IMR-90 (cell line): Measurements from ENCODE around the gene CUBN. TPM values are rescaled to one million over a fixed set of nuclear protein-coding genes. Genes with fewer than 3 reads are reported as not detected.
A peak's percentile ranks its signal among the peaks of the same experiment; 100 is the strongest.

ENCODE experiments used
- ATAC-seq: fragments of 200-7000 bp; cut with Tn5 transposase; 2 replicates; pipeline ENCODE4 v1.9.1; 2020; ENCODE audit warnings: low read depth, mild to moderate bottlenecking, moderate library complexity
- BruUV-seq: library from RNA; stranded (reverse); fragments of 400-500 nt; replicated peaks from 2 replicates; lab custom pipeline; 2021; lab: Mats Ljungman, UMichigan
- CTCF ChIA-PET: fragments of 300-600 bp; formaldehyde crosslinking; extraction: SDS; loops from one replicate; lab custom pipeline; 2021; ENCODE audit warnings: antibody characterized with exemption; lab: Yijun Ruan, JAX
- POLR2A ChIA-PET: fragments of 300-600 bp; sonication (Branson Sonifier 250); formaldehyde crosslinking; loops from one replicate; lab custom pipeline; 2022; ENCODE audit warnings: antibody characterized with exemption; ENCODE audit not compliant: unreplicated experiment; lab: Charles Lee
- DNase-seq: peaks from one replicate; pipeline ENCODE4 v3.0.0; 2013
- H2AFZ ChIP-seq: replicated peaks from 2 replicates; pipeline ENCODE3; 2013; ENCODE audit warnings: low read length, mild to moderate bottlenecking; ENCODE audit not compliant: poor library complexity
- H2AK5ac ChIP-seq: 2 replicates; pipeline ENCODE4 v1.6.1; 2013; ENCODE audit warnings: low read depth, low read length, inconsistent platforms
- H2AK9ac ChIP-seq: replicated peaks from 2 replicates; pipeline ENCODE3; 2013; ENCODE audit warnings: mild to moderate bottlenecking, low read depth, low read length, moderate library complexity; ENCODE audit not compliant: poor library complexity
- H2BK120ac ChIP-seq: 2 replicates; pipeline ENCODE4 v1.6.1; 2013; ENCODE audit warnings: low read depth, low read length, inconsistent platforms
- H2BK15ac ChIP-seq: 3 replicates; pipeline ENCODE4 v1.6.1; 2013; ENCODE audit warnings: low read depth, low read length, inconsistent platforms
- H2BK20ac ChIP-seq: 2 replicates; pipeline ENCODE4 v1.6.1; 2013; ENCODE audit warnings: low read depth, mild to moderate bottlenecking, inconsistent platforms, low read length, moderate library complexity
- H2BK5ac ChIP-seq: 2 replicates; pipeline ENCODE4 v1.6.1; 2013; ENCODE audit warnings: mild to moderate bottlenecking, low read depth, low read length, inconsistent platforms; ENCODE audit not compliant: poor library complexity, severe bottlenecking
- H3K14ac ChIP-seq: replicated peaks from 2 replicates; pipeline ENCODE4 v1.6.1; 2013; ENCODE audit warnings: low read depth, low read length, inconsistent platforms
- H3K18ac ChIP-seq: 2 replicates; pipeline ENCODE4 v1.6.1; 2013; ENCODE audit warnings: low read depth, low read length, control low read depth
- H3K23ac ChIP-seq: 2 replicates; pipeline ENCODE4 v1.6.1; 2013; ENCODE audit warnings: low read depth, low read length, inconsistent platforms
- H3K27ac ChIP-seq: 2 replicates; pipeline ENCODE4 v1.5.1; 2013; ENCODE audit warnings: mild to moderate bottlenecking, control low read depth, low read length; ENCODE audit not compliant: insufficient read depth
- H3K27me3 ChIP-seq: 2 replicates; pipeline ENCODE4 v1.6.1; 2013; ENCODE audit warnings: low read length; ENCODE audit not compliant: control insufficient read depth, insufficient read depth
- H3K36me3 ChIP-seq: 2 replicates; pipeline ENCODE4 v1.6.1; 2013; ENCODE audit warnings: low read length, mixed read lengths; ENCODE audit not compliant: control insufficient read depth, insufficient read depth
- H3K4ac ChIP-seq: 2 replicates; pipeline ENCODE4 v1.6.1; 2013; ENCODE audit warnings: low read depth, low read length, inconsistent platforms
- H3K4me1 ChIP-seq: 2 replicates; pipeline ENCODE4 v1.6.1; 2013; ENCODE audit warnings: low read length, mixed read lengths; ENCODE audit not compliant: control insufficient read depth, insufficient read depth
- H3K4me2 ChIP-seq: 2 replicates; pipeline ENCODE4 v1.6.1; 2013; ENCODE audit warnings: low read depth, mild to moderate bottlenecking, control low read depth, low read length, moderate library complexity
- H3K4me3 ChIP-seq: 2 replicates; pipeline ENCODE4 v1.5.1; 2013; ENCODE audit warnings: low read depth, mild to moderate bottlenecking, control low read depth, low read length, moderate library complexity; ENCODE audit not compliant: insufficient read depth
- H3K56ac ChIP-seq: 2 replicates; pipeline ENCODE4 v1.6.1; 2013; ENCODE audit warnings: low read length, inconsistent platforms; ENCODE audit not compliant: insufficient read depth; ENCODE audit errors: extremely low read depth
- H3K79me1 ChIP-seq, 2 experiments: 2 replicates each; pipeline ENCODE4 v1.6.1; 2013; ENCODE audit warnings: low read length in 2 of 2, inconsistent platforms in 1 of 2, low read depth in 1 of 2
- H3K9ac ChIP-seq: 2 replicates; pipeline ENCODE4 v1.6.1; 2013; ENCODE audit warnings: low read depth, low read length, control low read depth
- H3K9me1 ChIP-seq: 2 replicates; pipeline ENCODE4 v1.6.1; 2013; ENCODE audit warnings: low read length, inconsistent platforms; ENCODE audit not compliant: insufficient read depth
- H3K9me3 ChIP-seq: 2 replicates; pipeline ENCODE4 v1.6.1; 2013; ENCODE audit warnings: low read length; ENCODE audit not compliant: control insufficient read depth, insufficient read depth
- H4K20me1 ChIP-seq: 2 replicates; pipeline ENCODE4 v1.6.1; 2013; ENCODE audit warnings: low read length, inconsistent platforms; ENCODE audit not compliant: insufficient read depth
- H4K5ac ChIP-seq: 2 replicates; pipeline ENCODE4 v1.6.1; 2013; ENCODE audit warnings: mild to moderate bottlenecking, low read depth, low read length, control low read depth
- H4K8ac ChIP-seq, 2 experiments: 2 replicates each; pipeline ENCODE4 v1.6.1; 2013; ENCODE audit warnings: low read depth in 2 of 2, low read length in 2 of 2, control low read depth in 1 of 2, inconsistent platforms in 1 of 2
- H4K91ac ChIP-seq: 2 replicates; pipeline ENCODE4 v1.6.1; 2013; ENCODE audit warnings: low read depth, low read length, inconsistent platforms; ENCODE audit not compliant: insufficient read depth
- CHD1 ChIP-seq: IDR thresholded peaks from 2 replicates; pipeline ENCODE4 v1.6.1; 2012; ENCODE audit warnings: low read depth, low read length, improper control_type of control experiment
- MAFK ChIP-seq: IDR thresholded peaks from 2 replicates; pipeline ENCODE4 v1.6.1; 2012; ENCODE audit warnings: low read depth, low read length, improper control_type of control experiment
- POLR2A ChIP-seq: IDR thresholded peaks from 2 replicates; pipeline ENCODE4 v1.6.1; 2012; ENCODE audit warnings: mild to moderate bottlenecking, low read depth, low read length
- RFX5 ChIP-seq: IDR thresholded peaks from 2 replicates; pipeline ENCODE4 v1.8.0; 2012; ENCODE audit warnings: low read depth, mild to moderate bottlenecking, low read length, moderate library complexity
- WGBS, 2 experiments: methylation state at CpG; one replicate each; pipeline versions ENCODE4 v1.1.5 to v1.1.7; 2013; ENCODE audit warnings: missing lambda C conversion rate in 2 of 2; ENCODE audit not compliant: insufficient read length in 1 of 2; ENCODE audit errors: extremely low coverage in 2 of 2; 5-methylcytosine and 5-hydroxymethylcytosine counted together
- dilution Hi-C: fragments of 300-500 bp; cut with HindIII; formaldehyde crosslinking; loops from one replicate; pipeline ENCODE4 v1.14.3; 2018; ENCODE audit warnings: low sequenced_read_pairs; ENCODE audit not compliant: unreplicated experiment
- in situ Hi-C: fragments of 300-500 bp; cut with MboI; formaldehyde crosslinking; loops from 3 replicates; pipeline ENCODE4 v1.14.3; 2019; ENCODE audit warnings: low sequenced_read_pairs, inconsistent platforms, mixed read lengths
- intact Hi-C: fragments of 100-400 bp; cut with micrococcal nuclease; formaldehyde crosslinking; loops from 2 replicates; pipeline ENCODE4 v1.10.0; 2022
- polyA plus RNA-seq, 3 experiments: library from polyadenylated mRNA; depleted of rRNA; stranded (reverse); fragments of >200 nt; gene quantifications; 2 replicates each; pipeline ENCODE4 v1.2.3, GENCODE V29; 2012; ENCODE audit warnings: low replicate concordance in 1 of 3
- total RNA-seq: library from RNA; depleted of rRNA; stranded (reverse); fragments of >200 nt; gene quantifications from 2 replicates; pipeline ENCODE4 v1.2.3, GENCODE V29; 2012
- TF ChIP-seq, protein P1 (sequence below): conservative IDR thresholded peaks from 2 replicates; pipeline ENCODE4 v1.5.1; 2012; ENCODE audit warnings: mild to moderate bottlenecking, low read depth, low read length, improper control_type of control experiment
- TF ChIP-seq, protein P2 (sequence below): fragments of 150-350 bp; IDR thresholded peaks from 2 replicates; pipeline ENCODE4 v1.6.1; 2016; ENCODE audit warnings: low read depth, mild to moderate bottlenecking, low read length, moderate library complexity, borderline replicate concordance

The CUBN gene
- total and polyA plus RNA-seq, 2 of the 4 experiments (the other 2 are of a cell fraction): 0.19 to 0.54 TPM

DNA sequence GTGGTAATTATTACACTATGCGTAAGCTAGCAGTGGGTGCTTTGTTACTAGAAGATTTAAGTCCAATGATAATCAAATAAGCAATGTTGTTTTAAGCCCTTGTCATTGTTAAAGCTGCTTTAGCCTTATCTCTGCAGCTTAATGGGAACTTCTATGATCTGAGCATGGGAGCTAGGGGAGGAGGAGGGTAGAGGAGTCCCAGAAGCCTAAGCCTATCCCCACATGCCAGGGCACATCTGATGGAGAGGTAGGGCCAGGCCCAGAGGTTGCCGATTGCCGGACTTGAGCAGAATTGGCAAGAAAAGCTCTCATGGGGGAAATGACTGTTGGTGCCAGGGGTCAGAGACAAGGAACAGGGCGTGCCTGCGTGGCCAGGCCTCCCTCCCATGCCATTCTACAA is 13.4 kb downstream of the CUBN start:
- Histone ChIP-seq H3K79me1 (no peaks in the 10 kb centered on the region), H3K9me1 (peaks cover 14% of the 10 kb centered on the region), H2AK5ac (peak overlapping the region; percentile 66), H2BK120ac (no peak overlapping the region), H4K8ac (no peak overlapping the region), H3K14ac (no peak overlapping the region), H3K4me3 (no peak overlapping the region), H3K36me3 (no peaks in the 10 kb centered on the region), H4K20me1 (no peaks in the 10 kb centered on the region), H2BK5ac (no peak overlapping the region), H3K23ac (no peak overlapping the region), H3K27ac (no peak overlapping the region), H2AFZ (no peak overlapping the region), H3K9me3 (no peaks in the 10 kb centered on the region), H4K5ac (no peak overlapping the region), H3K9ac (no peak overlapping the region), H2AK9ac (no peak overlapping the region), H3K4ac (no peak overlapping the region), H4K91ac (no peak overlapping the region), H3K4me1 (peaks cover 6% of the 10 kb centered on the region), H3K27me3 (no peaks in the 10 kb centered on the region), H2BK15ac (0 out of 3 replicates have a peak overlapping the region, but pooled peaks have one; percentile 44), H3K56ac (no peak overlapping the region), H3K4me2 (no peak overlapping the region), H2BK20ac (no peak overlapping the region), H3K18ac (no peak overlapping the region)
- no peak for DNase-seq
- dilution Hi-C loops: no loop called here
- in situ Hi-C loops: no loop called here
- no CpG with 5 or more reads among the region's 5 CpGs for WGBS, 2 experiments
- ChIA-PET POLR2A (no interaction called here), CTCF (no interaction called here)
- no peak for ATAC-seq
- BruUV-seq: no TSS peak
- TF ChIP-seq RFX5 (no peak), MAFK (no peak), POLR2A (no peak), CHD1 (no peak)
- TF ChIP-seq, protein P1, sequence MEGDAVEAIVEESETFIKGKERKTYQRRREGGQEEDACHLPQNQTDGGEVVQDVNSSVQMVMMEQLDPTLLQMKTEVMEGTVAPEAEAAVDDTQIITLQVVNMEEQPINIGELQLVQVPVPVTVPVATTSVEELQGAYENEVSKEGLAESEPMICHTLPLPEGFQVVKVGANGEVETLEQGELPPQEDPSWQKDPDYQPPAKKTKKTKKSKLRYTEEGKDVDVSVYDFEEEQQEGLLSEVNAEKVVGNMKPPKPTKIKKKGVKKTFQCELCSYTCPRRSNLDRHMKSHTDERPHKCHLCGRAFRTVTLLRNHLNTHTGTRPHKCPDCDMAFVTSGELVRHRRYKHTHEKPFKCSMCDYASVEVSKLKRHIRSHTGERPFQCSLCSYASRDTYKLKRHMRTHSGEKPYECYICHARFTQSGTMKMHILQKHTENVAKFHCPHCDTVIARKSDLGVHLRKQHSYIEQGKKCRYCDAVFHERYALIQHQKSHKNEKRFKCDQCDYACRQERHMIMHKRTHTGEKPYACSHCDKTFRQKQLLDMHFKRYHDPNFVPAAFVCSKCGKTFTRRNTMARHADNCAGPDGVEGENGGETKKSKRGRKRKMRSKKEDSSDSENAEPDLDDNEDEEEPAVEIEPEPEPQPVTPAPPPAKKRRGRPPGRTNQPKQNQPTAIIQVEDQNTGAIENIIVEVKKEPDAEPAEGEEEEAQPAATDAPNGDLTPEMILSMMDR: no peak
- TF ChIP-seq, protein P2, sequence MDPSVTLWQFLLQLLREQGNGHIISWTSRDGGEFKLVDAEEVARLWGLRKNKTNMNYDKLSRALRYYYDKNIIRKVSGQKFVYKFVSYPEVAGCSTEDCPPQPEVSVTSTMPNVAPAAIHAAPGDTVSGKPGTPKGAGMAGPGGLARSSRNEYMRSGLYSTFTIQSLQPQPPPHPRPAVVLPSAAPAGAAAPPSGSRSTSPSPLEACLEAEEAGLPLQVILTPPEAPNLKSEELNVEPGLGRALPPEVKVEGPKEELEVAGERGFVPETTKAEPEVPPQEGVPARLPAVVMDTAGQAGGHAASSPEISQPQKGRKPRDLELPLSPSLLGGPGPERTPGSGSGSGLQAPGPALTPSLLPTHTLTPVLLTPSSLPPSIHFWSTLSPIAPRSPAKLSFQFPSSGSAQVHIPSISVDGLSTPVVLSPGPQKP: no peak
- intact Hi-C loops: no loop called here
